Activated CD4-positive, alpha-beta T cell treated with anti-CD3 and anti-CD28 coated beads for 48 hours (primary cell): ENCODE measurements around the gene LGALS9C.
"Not testable (repeated sequence)": the region's sequence is repeated elsewhere in the genome, so short reads cannot be mapped to it uniquely, and the experiment has no call there.

Source experiments
- DNase-seq: peaks from one replicate; pipeline ENCODE4 v3.0.0-alpha.2; 2020

Gene LGALS9C

GRCh38 chr17:18542234-18542633 lies 65.6 kb downstream of the LGALS9C start:
- not testable (repeated sequence) for DNase-seq

DNA sequence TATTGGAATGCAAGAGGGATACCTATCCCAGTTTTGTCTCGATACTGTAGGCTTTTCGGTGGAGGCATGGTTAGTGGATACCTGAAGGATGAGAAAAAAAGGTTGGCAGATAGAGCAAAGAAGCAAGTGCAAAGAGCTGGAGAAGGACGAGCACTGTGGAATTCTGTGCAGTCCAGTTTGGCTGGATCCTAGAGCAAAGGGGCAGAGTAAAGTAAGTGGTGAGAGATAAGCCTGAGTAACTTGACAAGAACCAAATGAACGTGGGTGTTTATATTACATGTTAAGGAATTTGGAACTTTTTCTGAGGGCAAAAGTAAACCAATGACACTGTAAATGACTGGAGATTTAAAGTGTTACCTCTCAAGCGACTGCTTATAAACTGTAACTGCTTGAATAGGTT lies 66.3 kb downstream of the LGALS9C start:
- DNase-seq = not testable (repeated sequence)
